Ectodermal cell (in vitro differentiated cells): Measurements from ENCODE around the gene MEF2C.

Experiments used
- H3K27ac ChIP-seq: 2 replicates; pipeline ENCODE4 v1.7.0; 2013; ENCODE audit warnings: mild to moderate bottlenecking, low read depth, low read length; ENCODE audit not compliant: insufficient read depth, poor library complexity, severe bottlenecking
- H3K27me3 ChIP-seq: 2 replicates; pipeline ENCODE4 v1.7.0; 2013; ENCODE audit warnings: mild to moderate bottlenecking, low read length; ENCODE audit not compliant: insufficient read depth, control insufficient read depth, poor library complexity, severe bottlenecking
- H3K36me3 ChIP-seq: one replicate; pipeline ENCODE4 v1.7.0; 2013; ENCODE audit warnings: low read length; ENCODE audit not compliant: control insufficient read depth, insufficient read depth
- H3K4me1 ChIP-seq: one replicate; pipeline ENCODE4 v1.7.0; 2013; ENCODE audit warnings: low read length; ENCODE audit not compliant: control insufficient read depth, insufficient read depth
- H3K4me3 ChIP-seq: 2 replicates; pipeline ENCODE4 v1.7.0; 2013; ENCODE audit warnings: low read depth, low read length, control low read depth; ENCODE audit not compliant: insufficient read depth
- H3K9me3 ChIP-seq: 2 replicates; pipeline ENCODE4 v1.7.0; 2013; ENCODE audit warnings: mild to moderate bottlenecking, low read length, moderate library complexity; ENCODE audit not compliant: control insufficient read depth
- WGBS, 2 experiments: methylation state at CpG; one replicate each; pipeline ENCODE4 v1.1.7; 2013; ENCODE audit warnings: missing lambda C conversion rate in 2 of 2; 5-methylcytosine and 5-hydroxymethylcytosine counted together

The MEF2C gene

GRCh38 chr5:88695931-88696330, 187.1 kb downstream of the MEF2C start:
- WGBS, 2 experiments: 6 to 11% methylated on average over 2 of the region's 3 CpGs
- H3K36me3 ChIP-seq: no peaks in the 10 kb centered on the region
- H3K27ac ChIP-seq: no peak overlapping the region
- peaks cover 11% of the 10 kb centered on the region for H3K4me1 ChIP-seq
- no peak overlapping the region for H3K4me3 ChIP-seq
- H3K9me3 ChIP-seq: no peaks in the 10 kb centered on the region
- H3K27me3 ChIP-seq: peaks cover 74% of the 10 kb centered on the region

DNA sequence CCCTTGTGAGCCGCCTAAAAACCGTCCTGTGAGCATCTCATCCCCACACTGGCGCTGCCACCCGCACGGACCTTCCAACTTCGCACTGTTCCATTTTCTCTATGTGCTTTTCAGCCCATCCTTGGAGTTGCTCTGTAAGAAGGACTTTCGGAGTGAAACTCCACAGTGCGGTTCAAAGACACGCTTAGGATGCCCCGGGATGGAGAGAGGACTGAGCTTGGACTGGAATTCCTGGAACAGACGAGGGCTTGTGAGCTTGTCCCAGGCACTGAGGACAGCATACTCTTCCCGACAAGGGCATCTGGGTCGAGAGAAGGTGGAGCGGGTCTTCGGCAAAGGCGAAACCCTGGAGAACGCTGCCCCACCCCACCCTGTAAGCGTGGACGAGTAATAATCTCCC, 187.8 kb downstream of the MEF2C start:
- Histone ChIP-seq H3K36me3 (no peaks in the 10 kb centered on the region), H3K9me3 (no peaks in the 10 kb centered on the region), H3K27me3 (peaks cover 81% of the 10 kb centered on the region), H3K27ac (no peak overlapping the region), H3K4me1 (peaks cover 11% of the 10 kb centered on the region), H3K4me3 (no peak overlapping the region)
- 4 to 5% methylated on average over 19 of the region's 19 CpGs for WGBS, 2 experiments

GRCh38 chr5:88694023-88694679, 188.8 kb downstream of the MEF2C start:
- no peaks in the 10 kb centered on the region for H3K36me3 ChIP-seq
- 1 to 3% methylated on average over 25 to 26 of the region's 28 CpGs for WGBS, 2 experiments
- H3K4me3 ChIP-seq: no peak overlapping the region
- H3K27ac ChIP-seq: no peak overlapping the region
- H3K9me3 ChIP-seq: no peaks in the 10 kb centered on the region
- peaks cover 91% of the 10 kb centered on the region for H3K27me3 ChIP-seq
- H3K4me1 ChIP-seq: peaks cover 14% of the 10 kb centered on the region

GRCh38 chr5:88693071-88693932, 189.7 kb downstream of the MEF2C start:
- H3K4me3 ChIP-seq: no peak overlapping the region
- H3K27ac ChIP-seq: no peak overlapping the region
- no peaks in the 10 kb centered on the region for H3K9me3 ChIP-seq
- no peaks in the 10 kb centered on the region for H3K36me3 ChIP-seq
- 2 to 3% methylated on average over 25 of the region's 25 CpGs for WGBS, 2 experiments
- H3K27me3 ChIP-seq: peaks cover 97% of the 10 kb centered on the region
- H3K4me1 ChIP-seq: peaks cover 14% of the 10 kb centered on the region

- H3K4me1 ChIP-seq: peaks cover 14% of the 10 kb centered on the region
- no peaks in the 10 kb centered on the region for H3K9me3 ChIP-seq
- H3K27ac ChIP-seq: no peak overlapping the region
- WGBS, 2 experiments: 1% methylated on average over 50 of the region's 52 CpGs
- H3K27me3 ChIP-seq: peaks cover 98% of the 10 kb centered on the region
- H3K4me3 ChIP-seq: no peak overlapping the region
- no peaks in the 10 kb centered on the region for H3K36me3 ChIP-seq
Measured at GRCh38 chr5:88691945-88692868, 190.8 kb downstream of the MEF2C start.

DNA sequence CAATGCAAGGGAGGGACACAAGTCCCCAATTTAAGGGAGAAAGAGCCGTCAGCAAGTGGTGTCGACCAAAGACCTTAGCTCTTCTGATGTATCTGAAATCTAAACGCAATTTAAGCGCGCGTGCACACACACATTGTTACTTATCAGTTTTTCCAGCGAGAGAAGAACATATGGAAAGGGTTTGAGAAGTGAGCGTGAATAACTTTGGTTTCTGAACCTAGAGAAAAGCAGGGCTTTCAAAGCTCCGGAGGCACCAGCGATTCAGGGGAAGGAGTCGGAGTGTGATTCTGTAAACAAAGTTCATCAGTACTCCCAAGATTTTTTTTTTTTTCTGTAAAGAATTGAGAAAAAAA, 191.8 kb downstream of the MEF2C start:
- Histone ChIP-seq H3K4me3 (no peak overlapping the region), H3K4me1 (peaks cover 14% of the 10 kb centered on the region), H3K27me3 (peaks cover 100% of the 10 kb centered on the region), H3K27ac (no peak overlapping the region), H3K36me3 (no peaks in the 10 kb centered on the region), H3K9me3 (no peaks in the 10 kb centered on the region)
- WGBS, 2 experiments: 4% methylated on average over 8 to 11 of the region's 11 CpGs

- Histone ChIP-seq H3K4me1 (peaks cover 14% of the 10 kb centered on the region), H3K27ac (no peak overlapping the region), H3K27me3 (peaks cover 100% of the 10 kb centered on the region), H3K9me3 (no peaks in the 10 kb centered on the region), H3K4me3 (no peak overlapping the region), H3K36me3 (no peaks in the 10 kb centered on the region)
- WGBS, 2 experiments: 2 to 3% methylated on average over 47 of the region's 47 CpGs
Measured at GRCh38 chr5:88690409-88691229, 192.4 kb downstream of the MEF2C start.

GRCh38 chr5:88689668-88690408, 193.1 kb downstream of the MEF2C start:
- Histone ChIP-seq H3K27me3 (peaks cover 100% of the 10 kb centered on the region), H3K4me3 (no peak overlapping the region), H3K36me3 (no peaks in the 10 kb centered on the region), H3K4me1 (peaks cover 18% of the 10 kb centered on the region), H3K27ac (no peak overlapping the region), H3K9me3 (no peaks in the 10 kb centered on the region)
- 2 to 3% methylated on average over 38 of the region's 38 CpGs for WGBS, 2 experiments
